Right lung (tissue), 10 donors: Measurements from ENCODE around the gene RNF169. TPM values are rescaled to one million over a fixed set of nuclear protein-coding genes. Genes with fewer than 3 reads are reported as not detected.

Experiments
- DNase-seq, 2 donors: peaks; one replicate each; pipeline ENCODE4 v3.0.0-alpha.2; 2013
- long read RNA-seq, 8 donors: transcript quantifications; one replicate each; lab custom pipeline, GENCODE V29; 2026
- polyA plus RNA-seq, 5 donors: library from polyadenylated mRNA; unstranded; fragments of 120-200 nt; gene quantifications; one replicate each; pipeline versions ENCODE4 v1.2.1 to v1.2.3, GENCODE V29; 2013; ENCODE audit warnings: inconsistent platforms in 1 of 5, low replicate concordance in 1 of 5; ENCODE audit not compliant: insufficient read length in 5 of 5, insufficient read depth in 1 of 5

Gene RNF169, protein sequence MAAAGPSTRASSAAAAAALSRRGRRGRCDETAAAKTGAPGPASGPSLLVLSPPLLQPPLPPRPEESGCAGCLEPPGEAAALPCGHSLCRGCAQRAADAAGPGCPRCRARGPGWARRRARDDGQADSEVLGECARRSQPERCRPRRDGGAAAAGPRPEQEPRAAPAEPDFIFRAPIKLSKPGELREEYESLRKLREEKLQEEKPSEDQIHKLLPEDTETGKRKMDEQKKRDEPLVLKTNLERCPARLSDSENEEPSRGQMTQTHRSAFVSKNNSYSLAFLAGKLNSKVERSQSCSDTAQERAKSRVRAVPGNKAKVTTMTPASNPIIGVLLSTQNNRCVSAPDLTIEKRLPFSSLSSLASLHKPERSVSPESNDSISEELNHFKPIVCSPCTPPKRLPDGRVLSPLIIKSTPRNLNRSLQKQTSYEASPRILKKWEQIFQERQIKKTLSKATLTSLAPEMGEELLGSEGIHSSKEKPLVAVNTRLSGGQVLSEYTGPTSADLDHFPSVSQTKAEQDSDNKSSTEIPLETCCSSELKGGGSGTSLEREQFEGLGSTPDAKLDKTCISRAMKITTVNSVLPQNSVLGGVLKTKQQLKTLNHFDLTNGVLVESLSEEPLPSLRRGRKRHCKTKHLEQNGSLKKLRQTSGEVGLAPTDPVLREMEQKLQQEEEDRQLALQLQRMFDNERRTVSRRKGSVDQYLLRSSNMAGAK
- 10 to 100 TPM; 14.6 to 23.5 (median 21.6) TPM for polyA plus RNA-seq
- long read RNA-seq, donor 1, full-length matches to known transcripts, result 8 of 37 reads
- long read RNA-seq, donor 1, partial matches to known transcripts, result 29 of 37 reads
- long read RNA-seq, donor 1, other reads (novel, unspliced or antisense), result 0 of 37 reads
- long read RNA-seq, donor 2, full-length matches to known transcripts, result 1 of 1 reads
- long read RNA-seq, donor 2, partial matches to known transcripts, result 0 of 1 reads
- long read RNA-seq, donor 2, other reads (novel, unspliced or antisense), result 0 of 1 reads
- long read RNA-seq, donor 3, partial matches to known transcripts, result 11 of 11 reads
- long read RNA-seq, donor 3, other reads (novel, unspliced or antisense), result 0 of 11 reads
- long read RNA-seq, donor 4, full-length matches to known transcripts, result 3 of 11 reads
- long read RNA-seq, donor 4, partial matches to known transcripts, result 8 of 11 reads
- long read RNA-seq, donor 4, other reads (novel, unspliced or antisense), result 0 of 11 reads
- long read RNA-seq, donor 5, full-length matches to known transcripts, result 2 of 13 reads
- long read RNA-seq, donor 5, partial matches to known transcripts, result 11 of 13 reads
- long read RNA-seq, donor 5, other reads (novel, unspliced or antisense), result 0 of 13 reads
- long read RNA-seq, donor 6, full-length matches to known transcripts, result 3 of 3 reads
- long read RNA-seq, donor 6, partial matches to known transcripts, result 0 of 3 reads
- long read RNA-seq, donor 6, other reads (novel, unspliced or antisense), result 0 of 3 reads
- long read RNA-seq, donor 7, full-length matches to known transcripts, result 3 of 22 reads
- long read RNA-seq, donor 7, partial matches to known transcripts, result 19 of 22 reads
- long read RNA-seq, donor 7, other reads (novel, unspliced or antisense), result 0 of 22 reads
- long read RNA-seq, donor 8, full-length matches to known transcripts, result 1 of 1 reads
- long read RNA-seq, donor 8, partial matches to known transcripts, result 0 of 1 reads
- long read RNA-seq, donor 8, other reads (novel, unspliced or antisense), result 0 of 1 reads

DNA sequence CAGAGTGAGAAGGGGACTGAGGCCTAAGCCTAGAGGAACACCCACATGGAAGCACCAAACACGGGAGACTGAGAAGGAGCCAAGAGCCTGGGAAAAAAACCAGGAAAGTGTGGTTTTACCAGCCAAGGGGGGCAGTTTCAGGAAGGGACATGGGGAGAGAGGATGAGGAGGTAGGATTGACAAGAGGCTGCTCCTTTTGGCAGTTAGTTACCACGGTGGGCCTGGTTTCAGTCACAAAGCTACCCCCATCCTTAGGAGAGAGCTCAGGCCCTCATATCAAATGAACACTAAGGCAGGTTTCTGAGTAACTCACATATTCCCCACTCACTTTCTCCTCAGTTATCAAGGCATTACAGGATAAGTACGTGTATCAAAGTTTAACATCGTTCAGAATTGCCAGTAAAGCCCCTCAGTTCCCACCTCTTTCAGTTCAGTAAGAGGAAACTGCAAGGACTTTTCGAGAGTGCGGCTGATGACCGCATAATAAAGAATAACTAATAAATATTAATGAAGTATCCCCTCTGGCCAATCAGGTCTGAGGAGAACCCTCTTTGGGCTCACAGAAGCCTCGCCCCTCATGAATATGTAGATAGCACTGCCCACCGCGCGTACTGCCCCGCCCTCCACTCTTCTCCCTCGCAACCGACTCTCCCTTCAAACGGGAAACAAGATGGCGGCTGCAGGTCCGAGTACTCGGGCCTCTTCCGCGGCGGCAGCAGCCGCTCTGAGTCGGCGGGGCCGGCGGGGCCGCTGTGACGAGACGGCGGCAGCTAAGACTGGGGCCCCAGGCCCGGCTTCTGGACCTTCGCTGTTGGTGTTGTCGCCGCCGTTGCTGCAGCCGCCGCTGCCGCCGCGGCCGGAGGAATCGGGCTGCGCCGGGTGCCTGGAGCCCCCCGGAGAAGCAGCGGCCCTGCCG, at the start of gene RNF169:
RNF169 (plus strand) TSS at position 639 of the 916 bp plus-strand sequence; CDS start at position 671, 32 bp downstream.
- peak; percentile 92 to 94 for DNase-seq

DNA sequence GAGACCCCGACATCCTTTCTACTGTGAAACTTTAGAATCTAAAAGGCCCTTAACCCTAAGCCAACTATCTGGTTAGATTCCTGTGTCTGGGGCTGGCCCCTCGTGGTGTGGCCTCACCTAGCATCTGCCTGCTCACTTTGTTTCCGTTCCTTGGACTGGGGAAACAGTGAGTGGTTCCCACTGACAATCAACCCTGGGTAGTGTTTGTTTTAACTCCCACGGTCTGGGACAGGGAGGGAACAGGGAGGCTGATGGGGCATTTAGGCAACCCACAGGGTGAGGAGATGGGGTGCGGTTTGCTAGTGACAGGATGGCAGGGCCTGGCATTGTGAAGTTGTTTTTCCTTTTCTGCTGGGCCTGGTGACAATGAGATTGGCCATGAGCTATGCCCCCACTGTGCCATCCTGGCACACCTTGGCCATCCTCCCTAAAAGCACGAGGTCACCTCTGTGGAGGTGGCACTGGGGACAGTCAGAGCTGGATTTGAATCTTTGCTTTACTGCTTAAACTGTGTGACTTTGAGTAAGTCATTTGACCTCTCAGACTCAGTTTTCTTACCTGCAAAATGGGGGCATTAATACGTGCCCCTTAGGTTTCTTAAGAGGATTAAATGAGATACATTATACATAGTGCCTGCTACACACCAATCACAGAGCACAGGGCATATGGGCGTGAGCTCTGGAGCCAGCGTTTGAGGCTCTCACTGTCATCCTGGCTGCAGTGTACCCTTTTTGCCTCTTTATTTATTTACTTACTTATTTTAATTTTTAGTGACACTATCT, 48.8 kb upstream of the RNF169 start:
- DNase-seq, result no peak

DNA sequence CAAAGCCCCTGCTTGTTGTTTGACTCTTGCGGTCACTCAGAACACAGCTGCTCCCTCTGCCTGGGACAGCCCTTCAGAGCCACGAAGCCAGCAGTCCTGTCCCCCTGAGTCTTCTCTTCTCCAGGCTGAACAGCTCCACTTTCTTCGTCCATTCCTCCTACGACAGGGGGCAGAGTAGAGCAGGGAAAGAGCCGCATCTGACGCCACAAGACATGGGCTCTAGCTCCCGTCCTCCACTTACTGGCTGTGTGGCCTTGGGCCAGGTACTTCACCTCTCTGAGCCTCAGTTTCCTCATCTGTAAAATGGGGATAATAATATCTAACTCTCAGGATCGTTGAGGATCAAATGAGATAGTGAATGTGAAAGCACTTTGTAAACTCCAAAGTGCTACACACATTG, 47.3 kb upstream of the RNF169 start:
- DNase-seq, result no peak

DNA sequence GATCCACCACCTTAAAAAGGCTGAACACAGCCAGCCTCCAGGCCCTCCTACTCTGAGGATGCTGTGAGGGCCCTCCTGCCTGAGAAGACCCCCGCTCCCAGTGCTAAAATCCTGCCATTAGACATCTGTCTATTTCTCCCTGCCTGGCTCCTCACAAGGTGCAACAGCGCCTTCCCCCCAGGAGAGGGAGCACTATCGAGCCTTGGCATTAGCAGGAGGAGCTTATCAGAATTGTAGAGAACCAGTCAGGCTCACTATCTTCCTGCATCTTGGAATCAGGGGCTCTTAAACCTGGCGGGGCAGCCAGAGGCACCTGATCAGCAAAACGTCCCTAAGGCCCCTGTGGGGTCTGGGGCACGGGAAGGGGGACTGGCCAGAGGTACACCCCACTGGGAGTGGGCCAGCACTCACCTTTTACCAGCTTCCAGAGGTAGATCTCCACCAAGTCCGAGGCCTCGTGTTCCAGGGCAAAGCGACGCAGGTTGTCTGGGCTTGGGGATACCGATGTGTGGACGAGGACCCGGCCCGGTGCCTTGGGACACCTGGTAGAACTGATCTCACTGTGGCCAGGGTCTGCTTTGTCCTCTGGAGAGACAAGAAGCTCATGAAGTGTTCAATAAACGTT, 46.2 kb upstream of the RNF169 start:
- DNase-seq, result peak in 1 of 2 donors; percentile 60

DNA sequence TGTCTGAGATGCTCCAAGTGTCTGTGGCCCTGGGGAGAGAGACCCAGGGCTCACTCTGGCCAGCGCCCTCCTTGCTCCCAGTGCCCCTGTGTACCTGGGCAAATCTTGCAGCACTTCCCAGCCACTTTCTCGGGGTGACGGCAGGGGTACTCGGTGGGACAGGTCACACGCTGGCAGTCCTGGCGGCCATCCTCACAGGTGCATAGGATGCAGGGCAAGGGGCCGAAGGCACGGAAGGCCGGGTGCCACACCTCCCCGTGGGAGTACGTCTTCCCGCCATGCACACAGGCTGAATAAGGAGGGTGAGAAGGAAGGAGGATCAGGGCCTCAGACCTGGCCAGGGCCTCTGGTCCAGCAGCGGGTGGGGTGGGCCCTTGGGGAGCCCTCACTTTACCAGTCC, 45.4 kb upstream of the RNF169 start:
- no peak for DNase-seq

DNA sequence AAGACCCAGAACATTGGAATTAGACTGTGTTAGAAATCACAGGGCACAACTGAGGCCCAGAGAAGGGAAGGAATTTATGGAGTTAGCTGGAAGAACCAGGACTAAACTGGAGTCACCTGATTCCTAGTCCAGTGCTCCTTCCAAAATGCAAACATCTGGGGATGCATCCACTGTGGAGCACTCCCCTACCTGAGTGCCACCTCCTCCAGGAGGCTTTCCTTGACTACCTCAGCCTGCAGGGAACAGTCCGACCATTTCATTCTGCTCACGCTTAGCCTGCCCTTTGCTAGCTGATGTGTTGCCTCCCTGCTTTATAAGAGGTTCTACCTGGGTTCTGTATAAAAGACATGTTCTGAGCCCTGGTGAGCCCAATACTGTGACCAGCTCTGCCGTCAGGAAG, 41.5 kb upstream of the RNF169 start:
- no peak for DNase-seq

DNA sequence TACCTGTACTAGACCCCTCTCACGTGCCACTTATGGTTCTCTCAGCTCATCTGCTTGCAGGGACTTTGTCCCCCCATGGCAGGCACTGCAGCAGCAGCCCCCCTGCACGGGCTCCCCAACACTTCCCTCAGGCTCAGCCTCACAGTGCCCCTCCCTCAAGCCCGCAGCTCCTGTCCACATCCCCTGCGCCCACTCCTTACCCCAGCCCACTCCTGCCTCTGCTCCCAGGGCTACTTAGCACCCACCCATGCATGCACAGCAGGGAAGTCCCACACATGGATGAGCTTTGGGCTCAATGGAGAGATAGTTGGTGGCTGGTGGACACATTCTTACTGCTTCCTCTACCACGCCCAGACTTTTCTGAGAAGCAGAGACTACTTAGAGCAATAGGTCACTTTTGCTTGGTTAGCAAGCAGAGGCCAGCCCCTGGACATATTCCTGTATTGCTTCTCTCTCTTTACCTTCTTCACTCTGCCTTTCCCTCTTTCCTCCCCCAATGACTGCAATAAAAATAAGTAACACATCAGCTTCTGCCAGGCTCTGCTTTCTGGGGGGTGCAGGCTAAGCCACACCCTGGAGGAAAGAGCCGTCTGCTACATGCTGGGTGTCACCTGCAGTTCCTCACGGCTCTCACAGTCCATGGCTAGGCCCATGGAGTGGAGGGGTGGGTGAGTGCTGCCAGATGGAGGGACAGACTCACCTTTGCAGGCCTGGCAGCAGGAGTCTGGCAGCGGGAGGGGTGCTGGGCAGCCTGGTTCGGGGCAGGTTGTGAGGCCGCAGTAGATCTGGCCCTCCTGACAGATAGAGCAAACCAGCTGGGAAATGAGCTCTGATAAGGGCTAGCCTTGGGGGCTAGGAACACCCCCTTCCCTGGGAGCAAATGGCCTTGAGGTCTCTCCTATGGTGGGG, 40.8 kb upstream of the RNF169 start:
- no peak for DNase-seq

DNA sequence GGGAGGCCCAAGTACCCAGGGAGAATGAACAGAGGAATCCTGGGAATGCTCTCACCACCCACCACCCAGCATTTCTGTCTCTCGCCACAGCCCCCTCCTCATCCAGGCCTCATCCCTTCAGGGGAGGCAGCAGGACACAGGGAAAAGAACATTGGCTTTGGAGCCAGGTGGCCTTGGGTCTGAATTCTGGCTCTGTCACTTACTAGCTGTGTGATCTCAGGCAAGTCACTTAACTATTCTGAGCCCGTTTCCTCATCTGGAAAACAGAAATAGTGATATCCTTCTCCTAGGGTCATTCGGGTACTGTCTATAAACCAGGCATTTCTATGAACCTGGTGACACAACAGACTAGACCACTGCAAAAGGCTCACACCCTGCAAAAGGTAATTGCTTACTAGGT, 39.5 kb upstream of the RNF169 start:
- DNase-seq, result no peak

DNA sequence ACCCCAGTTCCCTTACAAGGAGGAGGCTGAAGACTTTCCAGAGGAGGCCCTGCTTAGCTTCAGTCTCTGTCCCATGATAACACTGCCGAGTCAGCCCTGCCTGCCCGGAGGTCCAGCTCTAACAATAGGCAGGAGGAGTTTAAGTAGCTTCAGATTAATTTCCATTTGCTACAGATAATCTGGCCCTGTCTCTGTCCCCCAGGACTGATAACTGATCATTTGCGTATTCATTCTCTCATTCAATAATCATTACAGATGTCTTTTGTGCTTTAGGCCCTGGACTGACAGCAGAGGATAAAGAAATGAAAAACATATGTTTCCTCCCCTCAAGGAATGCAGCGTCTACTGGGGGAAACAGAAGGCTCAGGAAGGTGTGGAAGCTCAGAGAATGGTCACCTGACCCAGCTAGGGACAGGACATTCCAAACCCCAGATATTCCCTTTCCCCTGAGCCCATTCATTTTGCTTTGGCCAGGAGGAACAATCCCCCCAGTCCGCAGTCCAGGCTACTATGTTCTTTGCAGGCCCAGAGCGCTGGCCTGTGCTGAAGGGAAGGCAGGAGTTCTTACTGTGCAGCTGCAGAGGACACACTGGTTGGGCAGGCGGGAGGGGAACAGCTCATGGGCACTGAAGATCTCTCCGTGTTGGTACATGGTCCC, 38.2 kb upstream of the RNF169 start:
- no peak for DNase-seq

DNA sequence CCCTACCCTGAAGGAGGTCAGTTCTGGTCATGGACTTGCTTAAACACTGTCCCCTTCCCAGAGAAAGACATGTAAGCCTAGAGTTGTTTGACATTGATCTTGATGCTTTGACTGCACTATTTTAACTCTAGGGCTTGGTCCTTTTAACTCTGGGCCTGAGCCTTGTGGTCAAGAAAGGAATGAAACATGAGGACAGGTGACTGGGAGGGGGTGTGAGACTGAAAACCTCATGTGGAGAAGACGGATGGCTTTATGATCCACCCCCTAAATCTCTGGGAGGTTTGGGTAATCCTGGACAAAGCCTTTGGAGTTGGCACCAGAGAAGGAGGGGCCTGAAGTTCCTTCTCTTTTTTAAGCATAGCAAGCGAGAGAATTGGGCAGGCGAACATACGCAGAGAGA, 35.0 kb upstream of the RNF169 start:
- no peak for DNase-seq

DNA sequence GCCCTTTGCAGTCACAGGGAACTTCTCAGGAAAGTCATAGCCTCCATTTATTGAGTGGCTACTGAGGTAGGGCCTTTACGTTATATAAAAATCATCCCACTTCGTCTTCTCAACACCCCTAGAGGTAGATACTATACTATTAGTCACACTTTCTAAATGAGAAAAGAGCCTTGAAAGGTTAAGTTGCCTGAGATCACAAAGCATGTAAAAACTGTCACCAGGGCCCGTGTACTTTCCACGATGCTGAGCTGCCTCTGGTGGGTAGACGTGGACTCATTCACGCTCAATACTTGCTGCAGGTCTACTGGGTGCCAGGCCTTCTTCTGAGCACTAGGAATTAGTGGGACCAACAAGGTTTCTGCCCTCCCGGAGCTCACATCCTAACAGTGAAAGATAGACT, 33.7 kb upstream of the RNF169 start:
- DNase-seq, result no peak

DNA sequence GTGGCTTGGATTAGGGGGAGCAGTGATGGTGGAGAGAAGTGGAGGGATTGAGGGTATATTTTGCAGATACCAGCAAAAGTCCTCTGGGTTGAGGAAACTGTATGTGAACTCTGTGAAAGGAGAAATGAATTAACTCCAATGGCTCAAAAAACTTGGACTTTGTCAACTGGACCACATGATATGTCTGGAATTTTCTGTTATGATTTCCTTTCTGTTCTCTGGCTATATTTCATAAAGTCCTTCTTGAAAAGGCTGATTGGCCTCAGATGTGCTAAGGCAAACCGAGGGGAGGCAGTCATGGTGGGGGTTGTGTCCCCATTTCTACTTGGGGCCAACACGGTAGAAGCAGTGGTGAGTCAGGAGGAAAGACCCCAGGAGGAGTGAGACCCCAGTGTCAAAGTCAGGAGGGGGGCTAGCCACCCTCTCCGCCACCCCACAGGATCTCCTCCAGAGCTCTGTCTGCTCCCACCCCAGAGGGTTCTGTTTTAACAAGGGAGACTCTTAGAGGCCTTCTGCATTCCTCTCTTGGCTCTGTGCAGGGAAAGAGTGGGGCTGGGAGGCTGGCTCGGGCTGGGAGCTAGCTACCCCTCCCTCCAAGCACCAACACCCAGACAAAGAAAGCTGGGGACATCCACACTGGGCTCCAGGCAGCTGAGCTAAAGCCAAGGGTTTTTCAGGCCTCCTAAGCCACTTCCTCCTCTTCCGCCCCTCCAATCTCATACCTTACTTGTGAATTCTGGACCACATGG, 31.3 kb upstream of the RNF169 start:
- DNase-seq, result no peak

DNA sequence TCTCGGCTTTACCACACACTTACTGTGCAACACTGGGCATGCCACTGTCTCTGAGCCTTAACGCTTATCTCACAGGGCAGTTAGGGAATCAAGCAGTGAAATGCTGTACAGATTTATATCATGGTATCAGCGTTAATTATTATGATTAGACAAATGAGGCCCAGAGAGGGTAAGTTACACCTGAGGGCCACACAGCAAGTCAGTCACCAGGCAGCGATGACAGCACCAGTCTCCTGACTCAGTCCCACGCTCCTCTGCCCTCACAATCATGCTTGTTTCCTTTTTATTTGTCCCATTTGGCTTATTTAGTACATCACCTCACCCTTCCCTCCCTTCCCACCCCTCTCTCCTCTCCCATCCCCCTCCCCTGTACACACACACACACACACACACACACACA, 29.6 kb upstream of the RNF169 start:
- DNase-seq, result no peak

DNA sequence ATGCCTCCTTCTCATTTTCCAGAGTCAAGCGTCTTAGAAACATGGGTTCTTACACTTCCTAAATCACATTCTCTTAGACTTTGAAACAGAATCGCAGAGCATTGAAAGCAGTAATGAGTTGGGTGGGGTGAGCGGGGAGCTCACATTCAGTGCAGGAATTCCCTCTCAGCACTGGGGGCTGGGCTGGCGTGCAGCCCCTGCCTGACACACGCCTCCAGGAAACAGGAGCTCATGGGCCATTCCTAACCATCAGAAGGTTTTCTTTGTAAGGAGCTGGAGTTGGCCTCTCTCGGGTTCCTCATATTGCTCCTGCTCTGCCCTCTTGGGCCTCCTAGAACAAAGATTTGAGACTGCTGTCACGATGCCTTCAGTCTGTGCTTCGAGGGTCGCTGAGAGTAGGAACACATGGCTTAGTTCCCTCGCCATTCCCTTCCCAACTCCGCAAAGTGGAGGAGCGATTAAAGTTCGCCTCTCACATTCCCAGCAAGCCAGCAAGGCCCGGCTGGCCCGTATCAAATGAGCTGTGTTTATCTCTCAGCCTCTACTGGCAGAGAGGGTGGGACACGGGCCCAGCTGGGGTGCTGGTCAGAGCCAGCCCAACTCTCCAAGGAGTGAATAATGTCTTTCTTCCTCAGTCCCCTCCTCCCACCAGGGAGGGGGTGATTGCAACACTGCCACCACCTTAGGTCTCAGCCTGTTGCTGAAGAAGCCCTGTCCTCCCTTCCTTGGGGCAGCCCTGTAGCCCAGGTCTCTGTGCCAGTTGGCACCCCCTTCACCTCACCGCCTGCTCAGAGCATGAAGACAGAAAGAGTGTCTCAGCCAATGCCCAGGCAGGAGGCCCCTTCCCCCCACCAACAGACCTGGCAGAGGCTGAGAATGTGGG, 27.8 kb upstream of the RNF169 start:
- DNase-seq, result peak; percentile 86 to 88

DNA sequence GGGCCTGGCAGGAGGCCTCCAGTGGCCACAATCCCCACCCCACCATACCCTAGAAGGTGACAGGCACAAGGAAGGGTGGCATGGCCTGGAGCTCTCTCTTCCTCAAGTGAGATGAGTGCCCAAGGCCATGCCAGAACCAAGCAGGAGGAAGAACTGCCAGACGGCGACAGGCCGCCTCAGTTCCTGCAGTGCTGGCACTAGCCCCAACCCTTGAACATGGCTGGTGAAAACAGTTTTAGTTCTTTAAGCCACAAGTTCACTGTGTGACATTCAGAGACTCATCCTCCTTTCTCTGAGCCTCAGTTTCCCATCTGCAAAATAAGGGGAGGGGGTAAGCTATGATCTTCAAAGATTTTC, 27.2 kb upstream of the RNF169 start:
- DNase-seq, result no peak
